Endothelial cell of umbilical vein (primary cell): ENCODE data around the gene INCENP. TPM values are rescaled to one million over a fixed set of nuclear protein-coding genes. Genes with fewer than 3 reads are reported as not detected.

ENCODE experiments used
- BruUV-seq: library from RNA; stranded (reverse); fragments of 400-500 nt; replicated peaks from 2 replicates; lab custom pipeline; 2021; lab: Mats Ljungman, UMichigan
- CTCF ChIA-PET: fragments of 300-600, 350-600 bp; sonication (Branson Sonifier 250); formaldehyde crosslinking; loops from one replicate; lab custom pipeline; 2021; ENCODE audit warnings: antibody characterized with exemption, inconsistent platforms; lab: Charles Lee
- POLR2A ChIA-PET: fragments of 300-600, 350-600 bp; sonication (Branson Sonifier 250); formaldehyde crosslinking; loops from one replicate; lab custom pipeline; 2021; ENCODE audit warnings: antibody characterized with exemption, inconsistent platforms; lab: Charles Lee
- DNase-seq: peaks from one replicate; pipeline ENCODE4 v3.0.0-alpha.2; 2011; ENCODE audit warnings: low read depth, low spot score
- FAIRE-seq: peaks from 2 replicates; lab custom pipeline; 2011; peaks lifted over from hg19 to GRCh38; lab: Jason Lieb, UNC
- H2AFZ ChIP-seq: 2 replicates; pipeline ENCODE4 v1.6.0; 2012; ENCODE audit warnings: low read depth, low read length, control low read depth, inconsistent platforms
- H3K27ac ChIP-seq: 2 replicates; pipeline ENCODE4 v1.5.1; 2011; ENCODE audit warnings: low read depth, mild to moderate bottlenecking, control low read depth, low read length, moderate library complexity; ENCODE audit not compliant: insufficient read depth
- H3K27me3 ChIP-seq, 2 experiments: 2 replicates each; pipeline versions ENCODE4 v1.6.0 to v1.6.1; 2011; ENCODE audit warnings: low read length in 2 of 2, mixed read lengths in 1 of 2; ENCODE audit not compliant: control insufficient read depth in 2 of 2, insufficient read depth in 2 of 2
- H3K36me3 ChIP-seq, 2 experiments: 2 replicates in 1 of 2; 3 replicates in 1 of 2; pipeline ENCODE4 v1.5.1; 2011; ENCODE audit warnings: low read length in 2 of 2, mild to moderate bottlenecking in 1 of 2, moderate library complexity in 1 of 2; ENCODE audit not compliant: control insufficient read depth in 2 of 2, insufficient read depth in 2 of 2; ENCODE audit errors: extremely low read depth in 1 of 2
- H3K4me1 ChIP-seq: 3 replicates; pipeline ENCODE4 v1.5.1; 2011; ENCODE audit warnings: mild to moderate bottlenecking, low read length; ENCODE audit not compliant: control insufficient read depth, insufficient read depth; ENCODE audit errors: extremely low read depth
- H3K4me2 ChIP-seq: 2 replicates; pipeline ENCODE4 v1.6.1; 2011; ENCODE audit warnings: low read length, control low read depth, mixed read lengths; ENCODE audit not compliant: insufficient read depth
- H3K4me3 ChIP-seq, 3 experiments: fragments of 200-600 bp in 1 of 3; sonication (generic), shearing (Covaris generic) in 1 of 3; replicated peaks in 1 of 3; 2 replicates each; pipeline ENCODE4 v1.5.1; 2011 to 2016; ENCODE audit warnings: control low read depth in 3 of 3, low read length in 3 of 3, mild to moderate bottlenecking in 2 of 3, inconsistent platforms in 1 of 3, low read depth in 1 of 3, moderate library complexity in 1 of 3; ENCODE audit not compliant: insufficient read depth in 1 of 3
- H3K79me2 ChIP-seq: 2 replicates; pipeline ENCODE4 v1.6.0; 2012; ENCODE audit warnings: low read length, inconsistent platforms; ENCODE audit not compliant: control insufficient read depth, insufficient read depth
- H3K9ac ChIP-seq: replicated peaks from 2 replicates; pipeline ENCODE3; 2011; ENCODE audit warnings: low read length, control low read depth; ENCODE audit not compliant: insufficient read depth; ENCODE audit errors: extremely low read depth
- H3K9me1 ChIP-seq: replicated peaks from 3 replicates; pipeline ENCODE4 v1.6.0; 2011; ENCODE audit warnings: mild to moderate bottlenecking, low read length; ENCODE audit not compliant: control insufficient read depth, insufficient read depth; ENCODE audit errors: extremely low read depth
- H3K9me3 ChIP-seq: replicated peaks from 2 replicates; pipeline ENCODE4 v1.5.1; 2012; ENCODE audit warnings: low read length, inconsistent platforms; ENCODE audit not compliant: control insufficient read depth, insufficient read depth
- H4K20me1 ChIP-seq: replicated peaks from 2 replicates; pipeline ENCODE3; 2011; ENCODE audit warnings: mild to moderate bottlenecking, low read length; ENCODE audit not compliant: control insufficient read depth, insufficient read depth; ENCODE audit errors: extremely low read depth
- EZH2 ChIP-seq: IDR thresholded peaks from 2 replicates; pipeline ENCODE4 v1.6.1; 2012; ENCODE audit warnings: borderline replicate concordance, low read depth, mild to moderate bottlenecking, moderate library complexity, low read length, inconsistent platforms; ENCODE audit not compliant: severe bottlenecking
- FOS ChIP-seq: IDR thresholded peaks from 2 replicates; pipeline ENCODE4 v1.6.1; 2011; ENCODE audit warnings: mild to moderate bottlenecking, low read length, moderate library complexity, borderline replicate concordance; ENCODE audit not compliant: insufficient read depth
- GATA2 ChIP-seq: IDR thresholded peaks from 2 replicates; pipeline ENCODE4 v1.7.0; 2011; ENCODE audit warnings: low read depth, mild to moderate bottlenecking, moderate library complexity, mixed read lengths, low read length; ENCODE audit not compliant: insufficient read length, insufficient read depth
- JUN ChIP-seq: IDR thresholded peaks from 2 replicates; pipeline ENCODE4 v1.6.1; 2011; ENCODE audit warnings: borderline replicate concordance, low read depth; ENCODE audit not compliant: insufficient read length, insufficient read depth
- MYC ChIP-seq: IDR thresholded peaks from one replicate; pipeline ENCODE4 v1.6.1; 2011; ENCODE audit warnings: mild to moderate bottlenecking, low read depth, low read length
- POLR2A ChIP-seq: IDR thresholded peaks from 2 replicates; pipeline ENCODE4 v1.6.1; 2012; ENCODE audit warnings: low read depth, mild to moderate bottlenecking, control low read depth, low read length
- POLR2AphosphoS5 ChIP-seq: IDR thresholded peaks from 2 replicates; pipeline ENCODE4 v1.6.1; 2012; ENCODE audit warnings: low read depth, mild to moderate bottlenecking, control low read depth, low read length, moderate library complexity; ENCODE audit not compliant: insufficient read depth
- dilution Hi-C: fragments of 300-500 bp; cut with MboI; formaldehyde crosslinking; loops from one replicate; pipeline ENCODE4 v1.15.0; 2019; ENCODE audit warnings: low sequenced_read_pairs; ENCODE audit not compliant: extremely low pct_ligation_motif_present
- intact Hi-C: fragments of 100-400 bp; cut with micrococcal nuclease; formaldehyde crosslinking; loops from one replicate; pipeline ENCODE4 v1.10.0; 2022
- polyA plus RNA-seq, 4 experiments: library from polyadenylated mRNA; depleted of rRNA in 3 of 4; stranded (reverse) in 3 of 4; unstranded in 1 of 4; fragments of >200 nt; gene quantifications; 2 replicates each; pipeline versions ENCODE4 v1.2.1 to v1.2.3, GENCODE V29; 2011 to 2012; ENCODE audit warnings: missing spikeins in 1 of 4
- total RNA-seq: library from RNA; stranded (reverse); gene quantifications from 2 replicates; pipeline ENCODE4 v1.2.3, GENCODE V29; 2021
- TF ChIP-seq, protein P1 (sequence below), 2 donors: IDR thresholded peaks; 1 replicate in 1 of 2; 2 replicates in 1 of 2; pipeline ENCODE4 v1.5.1; 2011; ENCODE audit warnings: low read length in 2 of 2, mild to moderate bottlenecking in 2 of 2, moderate library complexity in 2 of 2, control low read depth in 1 of 2, inconsistent platforms in 1 of 2, low read depth in 1 of 2; ENCODE audit not compliant: insufficient read depth in 1 of 2; ENCODE audit errors: extremely low read depth in 1 of 2
- TF ChIP-seq, protein P2 (sequence below): IDR thresholded peaks from 2 replicates; pipeline ENCODE4 v1.6.1; 2011; ENCODE audit not compliant: insufficient read depth, insufficient read length

The INCENP gene
- total and polyA plus RNA-seq, 2 donors (not counting 3 experiments of a cell fraction or from before 2014, with no cell fraction given): 22.9 to 86.8 TPM

DNA sequence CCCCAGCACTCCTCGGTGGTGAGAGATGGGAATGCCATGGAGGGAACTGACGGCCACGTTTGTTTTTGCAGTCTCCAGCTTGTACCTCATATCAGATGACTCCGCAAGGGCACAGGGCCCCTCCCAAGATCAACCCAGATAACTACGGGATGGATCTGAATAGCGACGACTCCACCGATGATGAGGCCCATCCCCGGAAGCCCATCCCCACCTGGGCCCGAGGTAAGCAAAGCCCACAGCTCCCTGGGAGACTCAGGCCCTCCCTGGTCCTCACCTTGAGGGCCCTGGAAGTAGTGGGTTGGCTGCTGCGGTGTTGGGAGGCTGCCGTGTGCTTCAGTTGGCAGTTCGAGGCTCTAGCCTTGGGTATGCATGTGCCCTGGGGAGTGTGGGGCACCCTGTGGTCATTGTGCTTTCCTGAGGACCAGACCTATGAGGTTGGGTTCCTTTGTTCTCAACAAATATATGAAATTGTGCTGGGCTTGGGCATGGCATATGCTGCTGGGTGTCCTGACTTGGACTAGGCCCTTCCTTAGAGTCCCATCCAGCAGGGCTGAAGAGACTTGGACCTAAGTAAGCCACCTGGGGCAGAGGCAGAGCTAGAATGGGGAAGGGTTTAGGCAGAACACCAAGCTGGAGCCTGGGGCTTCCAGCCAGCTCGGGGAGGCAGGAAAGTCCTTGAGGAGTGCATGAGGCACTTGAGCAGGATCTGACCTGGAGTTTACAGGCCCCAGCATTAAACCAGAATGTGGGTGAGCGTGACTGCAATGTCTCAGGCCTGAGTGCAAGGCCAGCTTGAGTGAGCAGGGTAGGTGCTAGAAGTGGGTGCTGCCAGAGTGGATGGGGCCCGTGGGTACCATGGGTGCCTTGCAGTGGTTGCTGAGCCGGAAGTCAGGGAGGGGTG is 26.4 kb downstream of the INCENP start:
- H3K4me1 ChIP-seq: peaks cover 22% of the 10 kb centered on the region
- no peak overlapping the region for H3K9ac ChIP-seq
- TF ChIP-seq GATA2 (no peak), POLR2AphosphoS5 (no peak), EZH2 (no peak), POLR2A (no peak), FOS (no peak), MYC (no peak), JUN (no peak)
- TF ChIP-seq, protein P1, sequence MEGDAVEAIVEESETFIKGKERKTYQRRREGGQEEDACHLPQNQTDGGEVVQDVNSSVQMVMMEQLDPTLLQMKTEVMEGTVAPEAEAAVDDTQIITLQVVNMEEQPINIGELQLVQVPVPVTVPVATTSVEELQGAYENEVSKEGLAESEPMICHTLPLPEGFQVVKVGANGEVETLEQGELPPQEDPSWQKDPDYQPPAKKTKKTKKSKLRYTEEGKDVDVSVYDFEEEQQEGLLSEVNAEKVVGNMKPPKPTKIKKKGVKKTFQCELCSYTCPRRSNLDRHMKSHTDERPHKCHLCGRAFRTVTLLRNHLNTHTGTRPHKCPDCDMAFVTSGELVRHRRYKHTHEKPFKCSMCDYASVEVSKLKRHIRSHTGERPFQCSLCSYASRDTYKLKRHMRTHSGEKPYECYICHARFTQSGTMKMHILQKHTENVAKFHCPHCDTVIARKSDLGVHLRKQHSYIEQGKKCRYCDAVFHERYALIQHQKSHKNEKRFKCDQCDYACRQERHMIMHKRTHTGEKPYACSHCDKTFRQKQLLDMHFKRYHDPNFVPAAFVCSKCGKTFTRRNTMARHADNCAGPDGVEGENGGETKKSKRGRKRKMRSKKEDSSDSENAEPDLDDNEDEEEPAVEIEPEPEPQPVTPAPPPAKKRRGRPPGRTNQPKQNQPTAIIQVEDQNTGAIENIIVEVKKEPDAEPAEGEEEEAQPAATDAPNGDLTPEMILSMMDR (IDR thresholded peaks at IDR 0.05; ENCODE audit: extremely low read depth in 1 of 2, insufficient read depth in 1 of 2, low read depth in 1 of 2, low read length in 2 of 2): no peak
- TF ChIP-seq, protein P2, sequence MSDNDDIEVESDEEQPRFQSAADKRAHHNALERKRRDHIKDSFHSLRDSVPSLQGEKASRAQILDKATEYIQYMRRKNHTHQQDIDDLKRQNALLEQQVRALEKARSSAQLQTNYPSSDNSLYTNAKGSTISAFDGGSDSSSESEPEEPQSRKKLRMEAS: no peak
- H3K4me3 ChIP-seq: no peak overlapping the region
- H4K20me1 ChIP-seq: no peaks in the 10 kb centered on the region
- DNase-seq: no peak
- H3K36me3 ChIP-seq: peaks cover 16 to 33% of the 10 kb centered on the region in 2 experiments
- H3K27me3 ChIP-seq: no peaks in the 10 kb centered on the region
- H3K27ac ChIP-seq: no peak overlapping the region
- intact Hi-C loops (no loop called here), dilution Hi-C loops (no loop called here)
- no peak overlapping the region for H3K4me2 ChIP-seq
- H3K9me3 ChIP-seq: no peaks in the 10 kb centered on the region
- no peaks in the 10 kb centered on the region for H3K9me1 ChIP-seq
- no TSS peak for BruUV-seq
- no peak for FAIRE-seq
- no peaks in the 10 kb centered on the region for H3K79me2 ChIP-seq
- ChIA-PET POLR2A (no interaction called here), CTCF (interaction anchor here (1.0 kb wide), 1 partner anchor 245 kb away, joined by 3 read pairs; no protein-coding TSS in a partner anchor)
- H2AFZ ChIP-seq: no peak overlapping the region
